Keratinocyte (primary cell): ENCODE measurements around the gene HES2. TPM values are rescaled to one million over a fixed set of nuclear protein-coding genes. Genes with fewer than 3 reads are reported as not detected.

ENCODE experiments used
- DNase-seq: peaks from one replicate; pipeline ENCODE4 v3.0.0-alpha.2; 2011; ENCODE audit warnings: low read depth, missing footprints, low spot score
- FAIRE-seq: peaks from 2 replicates; lab custom pipeline; 2011; peaks lifted over from hg19 to GRCh38; lab: Jason Lieb, UNC
- H2AFZ ChIP-seq: 2 replicates; pipeline ENCODE4 v1.6.0; 2012; ENCODE audit warnings: low read length, control low read depth, inconsistent platforms; ENCODE audit not compliant: control insufficient read depth
- H3K27ac ChIP-seq: 2 replicates; pipeline ENCODE4 v1.5.1; 2011; ENCODE audit warnings: low read length; ENCODE audit not compliant: control insufficient read depth, insufficient read depth
- H3K27me3 ChIP-seq: 3 replicates; pipeline ENCODE4 v1.6.0; 2011; ENCODE audit warnings: low read length; ENCODE audit not compliant: control insufficient read depth, insufficient read depth; ENCODE audit errors: extremely low read depth
- H3K36me3 ChIP-seq, 2 experiments: 2 replicates in 1 of 2; 3 replicates in 1 of 2; pipeline ENCODE4 v1.5.1; 2011; ENCODE audit warnings: low read length in 2 of 2, mild to moderate bottlenecking in 1 of 2; ENCODE audit not compliant: control insufficient read depth in 2 of 2, insufficient read depth in 2 of 2; ENCODE audit errors: extremely low read depth in 1 of 2
- H3K4me1 ChIP-seq: 3 replicates; pipeline ENCODE4 v1.5.1; 2011; ENCODE audit warnings: low read length; ENCODE audit not compliant: control insufficient read depth, insufficient read depth; ENCODE audit errors: extremely low read depth
- H3K4me2 ChIP-seq: 3 replicates; pipeline ENCODE4 v1.6.0; 2011; ENCODE audit warnings: low read depth, low read length; ENCODE audit not compliant: control insufficient read depth, insufficient read depth; ENCODE audit errors: extremely low read depth
- H3K4me3 ChIP-seq, 3 experiments: fragments of 200-600 bp in 1 of 3; sonication (generic) in 1 of 3; 2 replicates in 2 of 3; 3 replicates in 1 of 3; pipeline ENCODE4 v1.5.1; 2011 to 2016; ENCODE audit warnings: low read length in 3 of 3, mild to moderate bottlenecking in 3 of 3, control low read depth in 2 of 3, inconsistent platforms in 1 of 3, low read depth in 1 of 3, mixed read lengths in 1 of 3, mixed run types in 1 of 3, moderate library complexity in 1 of 3; ENCODE audit not compliant: control insufficient read depth in 2 of 3, insufficient read depth in 2 of 3; ENCODE audit errors: extremely low read depth in 1 of 3
- H3K79me2 ChIP-seq: 2 replicates; pipeline ENCODE4 v1.6.0; 2012; ENCODE audit warnings: low read length; ENCODE audit not compliant: control insufficient read depth, insufficient read depth
- H3K9ac ChIP-seq: 3 replicates; pipeline ENCODE4 v1.6.0; 2011; ENCODE audit warnings: low read length; ENCODE audit not compliant: control insufficient read depth, insufficient read depth; ENCODE audit errors: extremely low read depth
- H3K9me1 ChIP-seq: 3 replicates; pipeline ENCODE4 v1.6.0; 2011; ENCODE audit warnings: low read length; ENCODE audit not compliant: control insufficient read depth, insufficient read depth; ENCODE audit errors: extremely low read depth
- H3K9me3 ChIP-seq: 2 replicates; pipeline ENCODE4 v1.5.1; 2012; ENCODE audit warnings: low read depth, low read length; ENCODE audit not compliant: control insufficient read depth
- H4K20me1 ChIP-seq: 3 replicates; pipeline ENCODE4 v1.6.0; 2011; ENCODE audit warnings: low read length; ENCODE audit not compliant: control insufficient read depth, insufficient read depth; ENCODE audit errors: extremely low read depth
- CTCF ChIP-seq, 3 experiments: IDR thresholded peaks in 1 of 3; conservative IDR thresholded peaks in 1 of 3; optimal IDR thresholded peaks in 1 of 3; 2 replicates in 2 of 3; 3 replicates in 1 of 3; pipeline versions ENCODE3 to v1.5.1; 2011; ENCODE audit warnings: low read length in 3 of 3, mild to moderate bottlenecking in 3 of 3, moderate library complexity in 2 of 3, control low read depth in 1 of 3, inconsistent platforms in 1 of 3; ENCODE audit not compliant: insufficient read depth in 2 of 3; ENCODE audit errors: extremely low read depth in 1 of 3
- EZH2 ChIP-seq: IDR thresholded peaks from one replicate; pipeline ENCODE4 v1.6.1; 2012; ENCODE audit warnings: inconsistent platforms, mild to moderate bottlenecking, low read length, moderate library complexity
- dilution Hi-C: fragments of 300-500 bp; cut with MboI; formaldehyde crosslinking; loops from one replicate; pipeline ENCODE4 v1.7.0; 2020; ENCODE audit warnings: low sequenced_read_pairs; ENCODE audit not compliant: extremely low pct_ligation_motif_present
- polyA plus RNA-seq, 5 experiments: library from polyadenylated mRNA; depleted of rRNA in 3 of 5; stranded (reverse) in 3 of 5; stranded (forward) in 1 of 5; unstranded in 1 of 5; fragments of >200 nt; gene quantifications; 1 replicate in 1 of 5; 2 replicates in 3 of 5; 3 replicates in 1 of 5; pipeline versions ENCODE4 v1.2.1 to v1.2.3, GENCODE V29; 2011 to 2012; ENCODE audit warnings: missing spikeins in 2 of 5, low read depth in 1 of 5, low replicate concordance in 1 of 5

HES2 gene
- polyA plus RNA-seq, 1 donor (not counting 4 experiments of a cell fraction or from before 2014, with no cell fraction given) = 30.1 TPM

GRCh38 chr1:6463120-6463412 is 43.3 kb upstream of the HES2 start:
- no peak for DNase-seq
- no peaks in the 10 kb centered on the region for H3K79me2 ChIP-seq
- dilution Hi-C loops = no loop called here
- H3K27me3 ChIP-seq = no peaks in the 10 kb centered on the region
- TF ChIP-seq CTCF (optimal IDR thresholded peaks at IDR 0.05 in 1 of 3, IDR thresholded peaks at IDR 0.05 in 1 of 3, conservative IDR thresholded peaks at IDR 0.05 in 1 of 3; ENCODE audit: extremely low read depth in 1 of 3, insufficient read depth in 2 of 3, low read length in 3 of 3) = no peak
- TF ChIP-seq EZH2 = no peak
- H3K4me1 ChIP-seq = no peaks in the 10 kb centered on the region
- no peak overlapping the region for H3K4me2 ChIP-seq
- H3K9me1 ChIP-seq = no peaks in the 10 kb centered on the region
- peaks cover 34 to 44% of the 10 kb centered on the region in 2 experiments for H3K36me3 ChIP-seq
- H3K27ac ChIP-seq = no peak overlapping the region
- no peaks in the 10 kb centered on the region for H3K9me3 ChIP-seq
- H4K20me1 ChIP-seq = no peaks in the 10 kb centered on the region
- no peak for FAIRE-seq
- H3K9ac ChIP-seq = no peak overlapping the region
- no peak overlapping the region for H3K4me3 ChIP-seq
- H2AFZ ChIP-seq = no peak overlapping the region

DNA sequence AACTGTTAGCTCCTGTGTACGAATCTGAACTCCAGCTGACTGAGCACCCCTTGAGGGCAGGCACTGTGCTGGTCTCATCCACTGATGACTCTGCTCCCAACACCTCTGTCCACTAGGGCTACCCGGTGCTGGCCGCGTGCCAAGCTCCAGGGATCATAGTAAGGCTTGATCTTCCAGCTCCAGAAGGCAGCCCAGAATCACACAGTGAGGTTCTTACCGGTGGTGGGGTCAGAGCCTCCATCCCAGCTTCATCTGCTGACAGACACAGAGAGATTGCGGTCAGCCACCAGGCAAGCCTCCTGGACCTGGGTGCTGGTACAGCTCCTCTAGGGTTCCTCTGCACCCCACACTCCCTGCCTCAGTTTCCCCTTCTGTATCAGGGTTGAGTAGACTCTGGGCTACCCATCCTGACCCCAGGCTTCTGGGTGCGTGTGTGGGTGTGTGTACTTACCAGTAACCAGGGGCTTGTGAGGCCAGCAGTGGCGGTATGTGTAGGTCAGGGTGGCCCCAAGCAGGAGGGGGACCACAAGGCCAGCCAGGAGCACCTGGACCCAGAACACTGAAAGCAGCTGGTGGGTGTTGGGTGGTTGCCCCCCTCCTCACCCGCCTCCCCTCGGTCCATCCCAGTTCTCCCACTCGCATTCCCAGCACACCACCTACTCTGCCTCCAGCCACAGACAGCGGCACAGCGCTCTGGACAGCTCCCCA is 42.8 kb upstream of the HES2 start:
- Histone ChIP-seq H3K4me1 (no peaks in the 10 kb centered on the region), H3K4me3 (no peak overlapping the region), H3K79me2 (no peaks in the 10 kb centered on the region), H3K9me1 (no peaks in the 10 kb centered on the region), H3K27ac (no peak overlapping the region), H4K20me1 (no peaks in the 10 kb centered on the region), H3K9ac (no peak overlapping the region), H3K4me2 (no peak overlapping the region), H3K9me3 (no peaks in the 10 kb centered on the region), H3K36me3 (peaks cover 32 to 41% of the 10 kb centered on the region in 2 experiments), H2AFZ (no peak overlapping the region), H3K27me3 (no peaks in the 10 kb centered on the region)
- no peak for TF ChIP-seq EZH2
- no peak for TF ChIP-seq CTCF (optimal IDR thresholded peaks at IDR 0.05 in 1 of 3, IDR thresholded peaks at IDR 0.05 in 1 of 3, conservative IDR thresholded peaks at IDR 0.05 in 1 of 3; ENCODE audit: extremely low read depth in 1 of 3, insufficient read depth in 2 of 3, low read length in 3 of 3)
- DNase-seq = no peak
- dilution Hi-C loops = no loop called here
- FAIRE-seq = no peak
